IMR-90 (cell line): ENCODE measurements around the gene ITPRIP. TPM values are rescaled to one million over a fixed set of nuclear protein-coding genes. Genes with fewer than 3 reads are reported as not detected.

Experiments
- ATAC-seq: fragments of 200-7000 bp; cut with Tn5 transposase; 2 replicates; pipeline ENCODE4 v1.9.1; 2020; ENCODE audit warnings: low read depth, mild to moderate bottlenecking, moderate library complexity
- BruUV-seq: library from RNA; stranded (reverse); fragments of 400-500 nt; replicated peaks from 2 replicates; lab custom pipeline; 2021; lab: Mats Ljungman, UMichigan
- CTCF ChIA-PET: fragments of 300-600 bp; formaldehyde crosslinking; extraction: SDS; loops from one replicate; lab custom pipeline; 2021; ENCODE audit warnings: antibody characterized with exemption; lab: Yijun Ruan, JAX
- POLR2A ChIA-PET: fragments of 300-600 bp; sonication (Branson Sonifier 250); formaldehyde crosslinking; loops from one replicate; lab custom pipeline; 2022; ENCODE audit warnings: antibody characterized with exemption; ENCODE audit not compliant: unreplicated experiment; lab: Charles Lee
- DNase-seq: peaks from one replicate; pipeline ENCODE4 v3.0.0; 2013
- H2AFZ ChIP-seq: replicated peaks from 2 replicates; pipeline ENCODE3; 2013; ENCODE audit warnings: low read length, mild to moderate bottlenecking; ENCODE audit not compliant: poor library complexity
- H2AK5ac ChIP-seq: 2 replicates; pipeline ENCODE4 v1.6.1; 2013; ENCODE audit warnings: low read depth, low read length, inconsistent platforms
- H2AK9ac ChIP-seq: replicated peaks from 2 replicates; pipeline ENCODE3; 2013; ENCODE audit warnings: mild to moderate bottlenecking, low read depth, low read length, moderate library complexity; ENCODE audit not compliant: poor library complexity
- H2BK120ac ChIP-seq: 2 replicates; pipeline ENCODE4 v1.6.1; 2013; ENCODE audit warnings: low read depth, low read length, inconsistent platforms
- H2BK15ac ChIP-seq: 3 replicates; pipeline ENCODE4 v1.6.1; 2013; ENCODE audit warnings: low read depth, low read length, inconsistent platforms
- H2BK20ac ChIP-seq: 2 replicates; pipeline ENCODE4 v1.6.1; 2013; ENCODE audit warnings: low read depth, mild to moderate bottlenecking, inconsistent platforms, low read length, moderate library complexity
- H2BK5ac ChIP-seq: 2 replicates; pipeline ENCODE4 v1.6.1; 2013; ENCODE audit warnings: mild to moderate bottlenecking, low read depth, low read length, inconsistent platforms; ENCODE audit not compliant: poor library complexity, severe bottlenecking
- H3K14ac ChIP-seq: replicated peaks from 2 replicates; pipeline ENCODE4 v1.6.1; 2013; ENCODE audit warnings: low read depth, low read length, inconsistent platforms
- H3K18ac ChIP-seq: 2 replicates; pipeline ENCODE4 v1.6.1; 2013; ENCODE audit warnings: low read depth, low read length, control low read depth
- H3K23ac ChIP-seq: 2 replicates; pipeline ENCODE4 v1.6.1; 2013; ENCODE audit warnings: low read depth, low read length, inconsistent platforms
- H3K27ac ChIP-seq: 2 replicates; pipeline ENCODE4 v1.5.1; 2013; ENCODE audit warnings: mild to moderate bottlenecking, control low read depth, low read length; ENCODE audit not compliant: insufficient read depth
- H3K27me3 ChIP-seq: 2 replicates; pipeline ENCODE4 v1.6.1; 2013; ENCODE audit warnings: low read length; ENCODE audit not compliant: control insufficient read depth, insufficient read depth
- H3K36me3 ChIP-seq: 2 replicates; pipeline ENCODE4 v1.6.1; 2013; ENCODE audit warnings: low read length, mixed read lengths; ENCODE audit not compliant: control insufficient read depth, insufficient read depth
- H3K4ac ChIP-seq: 2 replicates; pipeline ENCODE4 v1.6.1; 2013; ENCODE audit warnings: low read depth, low read length, inconsistent platforms
- H3K4me1 ChIP-seq: 2 replicates; pipeline ENCODE4 v1.6.1; 2013; ENCODE audit warnings: low read length, mixed read lengths; ENCODE audit not compliant: control insufficient read depth, insufficient read depth
- H3K4me2 ChIP-seq: 2 replicates; pipeline ENCODE4 v1.6.1; 2013; ENCODE audit warnings: low read depth, mild to moderate bottlenecking, control low read depth, low read length, moderate library complexity
- H3K4me3 ChIP-seq: 2 replicates; pipeline ENCODE4 v1.5.1; 2013; ENCODE audit warnings: low read depth, mild to moderate bottlenecking, control low read depth, low read length, moderate library complexity; ENCODE audit not compliant: insufficient read depth
- H3K56ac ChIP-seq: 2 replicates; pipeline ENCODE4 v1.6.1; 2013; ENCODE audit warnings: low read length, inconsistent platforms; ENCODE audit not compliant: insufficient read depth; ENCODE audit errors: extremely low read depth
- H3K79me1 ChIP-seq, 2 experiments: 2 replicates each; pipeline ENCODE4 v1.6.1; 2013; ENCODE audit warnings: low read length in 2 of 2, inconsistent platforms in 1 of 2, low read depth in 1 of 2
- H3K9ac ChIP-seq: 2 replicates; pipeline ENCODE4 v1.6.1; 2013; ENCODE audit warnings: low read depth, low read length, control low read depth
- H3K9me1 ChIP-seq: 2 replicates; pipeline ENCODE4 v1.6.1; 2013; ENCODE audit warnings: low read length, inconsistent platforms; ENCODE audit not compliant: insufficient read depth
- H3K9me3 ChIP-seq: 2 replicates; pipeline ENCODE4 v1.6.1; 2013; ENCODE audit warnings: low read length; ENCODE audit not compliant: control insufficient read depth, insufficient read depth
- H4K20me1 ChIP-seq: 2 replicates; pipeline ENCODE4 v1.6.1; 2013; ENCODE audit warnings: low read length, inconsistent platforms; ENCODE audit not compliant: insufficient read depth
- H4K5ac ChIP-seq: 2 replicates; pipeline ENCODE4 v1.6.1; 2013; ENCODE audit warnings: mild to moderate bottlenecking, low read depth, low read length, control low read depth
- H4K8ac ChIP-seq, 2 experiments: 2 replicates each; pipeline ENCODE4 v1.6.1; 2013; ENCODE audit warnings: low read depth in 2 of 2, low read length in 2 of 2, control low read depth in 1 of 2, inconsistent platforms in 1 of 2
- H4K91ac ChIP-seq: 2 replicates; pipeline ENCODE4 v1.6.1; 2013; ENCODE audit warnings: low read depth, low read length, inconsistent platforms; ENCODE audit not compliant: insufficient read depth
- CHD1 ChIP-seq: IDR thresholded peaks from 2 replicates; pipeline ENCODE4 v1.6.1; 2012; ENCODE audit warnings: low read depth, low read length, improper control_type of control experiment
- CTCF ChIP-seq: conservative IDR thresholded peaks from 2 replicates; pipeline ENCODE4 v1.5.1; 2012; ENCODE audit warnings: mild to moderate bottlenecking, low read depth, low read length, improper control_type of control experiment
- ELK1 ChIP-seq: fragments of 150-350 bp; IDR thresholded peaks from 2 replicates; pipeline ENCODE4 v1.6.1; 2016; ENCODE audit warnings: low read depth, mild to moderate bottlenecking, low read length, moderate library complexity, borderline replicate concordance
- FOS ChIP-seq: fragments of 150-350 bp; IDR thresholded peaks from 2 replicates; pipeline ENCODE4 v1.6.1; 2016; ENCODE audit warnings: low read depth, low read length
- MAFK ChIP-seq: IDR thresholded peaks from 2 replicates; pipeline ENCODE4 v1.6.1; 2012; ENCODE audit warnings: low read depth, low read length, improper control_type of control experiment
- MAZ ChIP-seq: IDR thresholded peaks from 2 replicates; pipeline ENCODE4 v1.6.1; 2012; ENCODE audit warnings: low read depth, mild to moderate bottlenecking, low read length, improper control_type of control experiment, moderate library complexity, borderline replicate concordance
- MXI1 ChIP-seq: IDR thresholded peaks from 2 replicates; pipeline ENCODE4 v1.6.1; 2012; ENCODE audit warnings: low read depth, mild to moderate bottlenecking, low read length, moderate library complexity, borderline replicate concordance
- NFE2L2 ChIP-seq: fragments of 150-350 bp; IDR thresholded peaks from 2 replicates; pipeline ENCODE4 v1.6.1; 2016; ENCODE audit warnings: low read depth, mild to moderate bottlenecking, low read length
- RAD21 ChIP-seq: IDR thresholded peaks from 2 replicates; pipeline ENCODE4 v1.6.1; 2012; ENCODE audit warnings: low read length, improper control_type of control experiment
- WGBS, 2 experiments: methylation state at CpG; one replicate each; pipeline versions ENCODE4 v1.1.5 to v1.1.7; 2013; ENCODE audit warnings: missing lambda C conversion rate in 2 of 2; ENCODE audit not compliant: insufficient read length in 1 of 2; ENCODE audit errors: extremely low coverage in 2 of 2; 5-methylcytosine and 5-hydroxymethylcytosine counted together
- dilution Hi-C: fragments of 300-500 bp; cut with HindIII; formaldehyde crosslinking; loops from one replicate; pipeline ENCODE4 v1.14.3; 2018; ENCODE audit warnings: low sequenced_read_pairs; ENCODE audit not compliant: unreplicated experiment
- in situ Hi-C: fragments of 300-500 bp; cut with MboI; formaldehyde crosslinking; loops from 3 replicates; pipeline ENCODE4 v1.14.3; 2019; ENCODE audit warnings: low sequenced_read_pairs, inconsistent platforms, mixed read lengths
- intact Hi-C: fragments of 100-400 bp; cut with micrococcal nuclease; formaldehyde crosslinking; loops from 2 replicates; pipeline ENCODE4 v1.10.0; 2022
- polyA plus RNA-seq, 3 experiments: library from polyadenylated mRNA; depleted of rRNA; stranded (reverse); fragments of >200 nt; gene quantifications; 2 replicates each; pipeline ENCODE4 v1.2.3, GENCODE V29; 2012; ENCODE audit warnings: low replicate concordance in 1 of 3
- total RNA-seq: library from RNA; depleted of rRNA; stranded (reverse); fragments of >200 nt; gene quantifications from 2 replicates; pipeline ENCODE4 v1.2.3, GENCODE V29; 2012

Gene ITPRIP
- total and polyA plus RNA-seq, 2 of the 4 experiments (the other 2 are of a cell fraction): 7.5 to 31.9 TPM

GRCh38 chr10:104314591-104315485, 23.4 kb downstream of the ITPRIP start:
- no peak overlapping the region for H3K27ac ChIP-seq
- dilution Hi-C loops: no loop called here
- no peak overlapping the region for H3K4me3 ChIP-seq
- no peak overlapping the region for H3K14ac ChIP-seq
- TF ChIP-seq MAFK (no peak), FOS (no peak), ELK1 (no peak), CHD1 (no peak), NFE2L2 (no peak), RAD21 (no peak), CTCF (no peak), MAZ (no peak), MXI1 (no peak)
- peaks cover 30 to 96% of the 10 kb centered on the region in 2 experiments for H3K79me1 ChIP-seq
- ATAC-seq: no peak
- H3K4me1 ChIP-seq: peaks cover 41% of the 10 kb centered on the region
- no peak overlapping the region for H4K8ac ChIP-seq
- no peak overlapping the region for H3K56ac ChIP-seq
- H3K4me2 ChIP-seq: no peak overlapping the region
- WGBS, 2 experiments: 95% methylated on average over 34 of the region's 43 CpGs; no CpG with 5 or more reads in 1 of the 2 experiments
- H2AK5ac ChIP-seq: no peak overlapping the region
- no peak overlapping the region for H2BK15ac ChIP-seq
- H3K18ac ChIP-seq: no peak overlapping the region
- peak overlapping the region; percentile 39 for H2AK9ac ChIP-seq
- no peak for DNase-seq
- H2BK120ac ChIP-seq: no peak overlapping the region
- H4K91ac ChIP-seq: no peak overlapping the region
- no peak overlapping the region for H2AFZ ChIP-seq
- H3K9me3 ChIP-seq: no peaks in the 10 kb centered on the region
- no peak overlapping the region for H4K5ac ChIP-seq
- H4K20me1 ChIP-seq: peaks cover 86% of the 10 kb centered on the region
- no peak overlapping the region for H2BK20ac ChIP-seq
- no peak overlapping the region for H3K23ac ChIP-seq
- H3K9me1 ChIP-seq: peaks cover 59% of the 10 kb centered on the region
- CTCF ChIA-PET: interaction anchor here (1.1 kb wide), 1 partner anchor 16 kb away, joined by 3 read pairs; no protein-coding TSS in a partner anchor
- no peaks in the 10 kb centered on the region for H3K27me3 ChIP-seq
- POLR2A ChIA-PET: interaction anchor here (0.5 kb wide), 1 partner anchor 32 kb away, joined by 13 read pairs; no protein-coding TSS in a partner anchor
- in situ Hi-C loops: no loop called here
- intact Hi-C loops: no loop called here
- peaks cover 48% of the 10 kb centered on the region for H3K36me3 ChIP-seq
- H3K4ac ChIP-seq: no peak overlapping the region
- H2BK5ac ChIP-seq: no peak overlapping the region
- no TSS peak for BruUV-seq
- H3K9ac ChIP-seq: no peak overlapping the region
